ENCODE data around the gene KRTAP2-1. TPM values are rescaled to one million over a fixed set of nuclear protein-coding genes. Genes with fewer than 3 reads are reported as not detected.
"Not testable (repeated sequence)": the region's sequence is repeated elsewhere in the genome, so short reads cannot be mapped to it uniquely, and the experiment has no call there.

The KRTAP2-1 gene
- total RNA-seq, 1 donor from 2014 or later, result not detected

DNA sequence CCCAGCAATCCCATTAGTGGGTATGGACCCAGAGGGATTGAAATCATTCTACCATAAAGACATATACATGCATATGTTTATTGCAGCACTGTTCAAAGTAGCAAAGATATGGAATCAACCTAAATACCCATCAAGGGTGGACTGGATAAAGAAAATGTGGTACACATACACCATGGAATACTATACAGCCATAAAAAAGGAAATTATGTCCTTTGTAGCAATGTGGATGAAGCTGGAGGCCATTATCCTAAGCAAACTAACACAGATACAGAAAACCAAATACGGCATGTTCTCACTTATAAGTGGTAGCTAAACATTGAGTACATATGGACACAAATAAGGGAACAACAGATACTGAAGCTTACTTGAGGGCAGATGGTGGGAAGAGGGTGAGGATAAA lies 10.4 kb upstream of the KRTAP2-1 start:
- no peaks in the 10 kb centered on the region for H3K9me3 ChIP-seq
- no peak for ATAC-seq
- H3K4me3 ChIP-seq, result no peak overlapping the region
- no peaks in the 10 kb centered on the region for H3K36me3 ChIP-seq
- peaks cover 28% of the 10 kb centered on the region for H3K27me3 ChIP-seq (ENCODE audit: low read depth)
- H3K27ac ChIP-seq, result no peak overlapping the region
- intact Hi-C loops (cut with DNase I), result no loop called here
- no peak for DNase-seq
- TF ChIP-seq, protein P1, sequence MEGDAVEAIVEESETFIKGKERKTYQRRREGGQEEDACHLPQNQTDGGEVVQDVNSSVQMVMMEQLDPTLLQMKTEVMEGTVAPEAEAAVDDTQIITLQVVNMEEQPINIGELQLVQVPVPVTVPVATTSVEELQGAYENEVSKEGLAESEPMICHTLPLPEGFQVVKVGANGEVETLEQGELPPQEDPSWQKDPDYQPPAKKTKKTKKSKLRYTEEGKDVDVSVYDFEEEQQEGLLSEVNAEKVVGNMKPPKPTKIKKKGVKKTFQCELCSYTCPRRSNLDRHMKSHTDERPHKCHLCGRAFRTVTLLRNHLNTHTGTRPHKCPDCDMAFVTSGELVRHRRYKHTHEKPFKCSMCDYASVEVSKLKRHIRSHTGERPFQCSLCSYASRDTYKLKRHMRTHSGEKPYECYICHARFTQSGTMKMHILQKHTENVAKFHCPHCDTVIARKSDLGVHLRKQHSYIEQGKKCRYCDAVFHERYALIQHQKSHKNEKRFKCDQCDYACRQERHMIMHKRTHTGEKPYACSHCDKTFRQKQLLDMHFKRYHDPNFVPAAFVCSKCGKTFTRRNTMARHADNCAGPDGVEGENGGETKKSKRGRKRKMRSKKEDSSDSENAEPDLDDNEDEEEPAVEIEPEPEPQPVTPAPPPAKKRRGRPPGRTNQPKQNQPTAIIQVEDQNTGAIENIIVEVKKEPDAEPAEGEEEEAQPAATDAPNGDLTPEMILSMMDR (IDR thresholded peaks at IDR 0.05), result no peak
- H3K4me1 ChIP-seq, result no peaks in the 10 kb centered on the region

DNA sequence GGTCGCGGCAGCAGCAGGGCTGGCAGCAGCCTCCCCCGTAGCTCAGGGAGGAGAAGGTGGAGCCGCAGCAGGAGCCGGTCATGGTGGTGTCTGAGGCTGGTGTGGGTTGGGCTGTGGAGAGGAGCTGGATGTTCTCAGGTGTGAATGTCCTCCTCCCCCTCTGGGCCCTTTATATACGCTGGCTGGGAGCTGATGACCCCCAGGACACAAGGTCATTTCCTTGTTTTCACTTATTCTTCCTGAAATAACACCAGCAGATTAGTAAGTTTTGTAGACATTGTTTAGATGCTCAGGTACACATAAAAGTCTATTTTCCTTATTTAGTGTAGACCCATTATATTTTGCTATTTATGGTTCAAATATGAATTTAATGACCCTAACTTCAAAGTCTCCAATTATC lies 8.0 kb upstream of the KRTAP2-1 start, which contains the start of gene KRTAP2-2:
TSS of gene KRTAP2-2 (minus strand) at position 101 of the 400 bp plus-strand sequence. CDS start at position 82, 19 bp downstream.
- H3K4me1 ChIP-seq; H3K27ac ChIP-seq; H3K36me3 ChIP-seq; intact Hi-C loops (cut with DNase I); ATAC-seq; H3K9me3 ChIP-seq; H3K4me3 ChIP-seq; DNase-seq: not testable (repeated sequence)
- H3K27me3 ChIP-seq (ENCODE audit: low read depth), result peaks cover 13% of the 10 kb centered on the region

DNA sequence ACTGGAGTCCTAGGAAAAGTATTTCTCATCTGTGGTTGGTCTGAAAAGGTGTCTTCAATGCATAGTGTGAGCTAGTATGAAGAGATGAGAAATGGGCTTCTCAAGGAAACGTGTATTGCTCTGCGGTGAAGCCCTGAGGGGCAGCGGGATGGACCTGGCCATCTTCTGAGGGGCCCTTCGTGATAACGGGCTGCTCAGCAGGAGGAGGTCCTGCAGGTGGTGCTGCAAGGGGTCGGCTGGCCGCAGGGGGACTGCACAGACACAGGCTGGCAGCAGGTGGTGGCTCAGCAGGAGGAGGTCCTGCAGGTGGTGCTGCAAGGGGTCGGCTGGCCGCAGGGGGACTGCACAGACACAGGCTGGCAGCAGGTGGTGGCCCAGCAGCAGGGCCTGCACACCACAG lies 7.4 kb upstream of the KRTAP2-1 start:
- ATAC-seq; H3K27ac ChIP-seq; H3K4me3 ChIP-seq; H3K4me1 ChIP-seq; H3K9me3 ChIP-seq; intact Hi-C loops (cut with DNase I); H3K36me3 ChIP-seq; DNase-seq: not testable (repeated sequence)
- peaks cover 12% of the 10 kb centered on the region for H3K27me3 ChIP-seq (ENCODE audit: low read depth)

DNA sequence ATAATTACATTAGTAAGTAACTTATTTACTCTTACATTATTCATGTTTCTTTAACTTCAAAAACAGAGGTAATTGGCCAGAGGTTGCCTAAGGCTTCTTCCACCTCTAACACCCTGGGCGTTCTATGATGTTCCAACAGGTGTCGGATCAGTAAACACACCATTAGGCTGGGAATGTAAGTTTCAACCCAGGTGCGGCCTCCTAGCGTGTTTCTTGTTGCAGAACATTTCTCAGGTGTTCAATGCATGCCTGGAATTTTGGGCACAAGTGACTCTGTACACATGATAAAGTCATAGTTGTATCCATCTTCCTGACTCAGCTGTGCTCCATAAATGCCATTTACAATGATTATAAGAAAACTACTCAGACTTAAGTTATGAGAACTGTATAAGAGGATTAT lies 6.9 kb upstream of the KRTAP2-1 start:
- Histone ChIP-seq H3K27ac (no peak overlapping the region), H3K9me3 (no peaks in the 10 kb centered on the region), H3K4me3 (no peak overlapping the region), H3K36me3 (no peaks in the 10 kb centered on the region), H3K27me3 (ENCODE audit: low read depth) (peaks cover 7% of the 10 kb centered on the region), H3K4me1 (no peaks in the 10 kb centered on the region)
- intact Hi-C loops (cut with DNase I), result no loop called here
- TF ChIP-seq, protein P1 (IDR thresholded peaks at IDR 0.05), result no peak
- DNase-seq (no peak), ATAC-seq (peak in 1 of 2 donors; percentile 23)

DNA sequence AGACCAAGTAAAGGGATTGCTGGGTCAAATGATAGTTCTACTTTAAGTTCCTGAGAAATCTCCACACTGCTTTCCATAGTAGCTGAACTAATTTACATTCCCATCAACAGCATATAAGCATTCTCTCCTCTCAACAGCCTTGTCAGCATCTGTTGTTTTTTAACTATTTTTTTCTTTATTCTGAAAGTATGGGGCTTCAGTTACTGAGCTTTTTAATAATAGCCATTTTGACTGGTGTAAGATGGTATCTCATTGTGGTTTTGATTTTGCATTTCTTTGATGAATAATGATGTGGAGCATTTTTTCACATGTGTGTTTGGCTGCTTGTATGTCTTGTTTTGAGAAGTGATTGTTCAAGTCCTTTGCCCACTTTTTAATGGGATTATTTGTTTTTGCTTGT lies 5.5 kb upstream of the KRTAP2-1 start:
- H3K27ac ChIP-seq, result no peak overlapping the region
- TF ChIP-seq, protein P1 (IDR thresholded peaks at IDR 0.05), result no peak
- no peaks in the 10 kb centered on the region for H3K9me3 ChIP-seq
- intact Hi-C loops (cut with DNase I), result no loop called here
- no peaks in the 10 kb centered on the region for H3K4me1 ChIP-seq
- H3K27me3 ChIP-seq (ENCODE audit: low read depth), result peaks cover 13% of the 10 kb centered on the region
- H3K4me3 ChIP-seq, result no peak overlapping the region
- H3K36me3 ChIP-seq, result no peaks in the 10 kb centered on the region
- DNase-seq, result no peak
- ATAC-seq, result no peak

DNA sequence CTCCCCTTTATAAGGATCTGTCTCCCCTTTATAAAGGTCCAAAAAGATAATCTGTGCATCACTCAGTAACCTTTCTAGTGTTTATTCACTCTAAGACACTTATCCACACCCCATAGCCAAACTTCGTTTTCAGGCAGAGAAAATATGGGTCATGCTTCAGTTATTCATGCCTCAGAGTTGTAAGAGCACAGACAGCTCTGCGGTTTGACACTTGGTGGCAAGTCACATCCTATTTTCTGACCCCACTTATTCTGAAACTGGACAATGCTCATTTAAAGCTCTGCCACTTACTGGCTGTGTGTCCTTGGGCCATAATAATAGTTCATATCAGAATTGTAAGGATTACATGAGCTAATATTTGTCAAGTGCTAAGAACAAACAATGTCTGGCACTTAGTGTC lies 2.0 kb upstream of the KRTAP2-1 start:
- no peaks in the 10 kb centered on the region for H3K36me3 ChIP-seq
- no peaks in the 10 kb centered on the region for H3K9me3 ChIP-seq
- H3K27me3 ChIP-seq (ENCODE audit: low read depth), result peaks cover 19% of the 10 kb centered on the region
- TF ChIP-seq, protein P1 (IDR thresholded peaks at IDR 0.05), result no peak
- intact Hi-C loops (cut with DNase I), result no loop called here
- no peak overlapping the region for H3K4me3 ChIP-seq
- ATAC-seq, result no peak
- H3K4me1 ChIP-seq, result no peaks in the 10 kb centered on the region
- DNase-seq, result no peak
- no peak overlapping the region for H3K27ac ChIP-seq

DNA sequence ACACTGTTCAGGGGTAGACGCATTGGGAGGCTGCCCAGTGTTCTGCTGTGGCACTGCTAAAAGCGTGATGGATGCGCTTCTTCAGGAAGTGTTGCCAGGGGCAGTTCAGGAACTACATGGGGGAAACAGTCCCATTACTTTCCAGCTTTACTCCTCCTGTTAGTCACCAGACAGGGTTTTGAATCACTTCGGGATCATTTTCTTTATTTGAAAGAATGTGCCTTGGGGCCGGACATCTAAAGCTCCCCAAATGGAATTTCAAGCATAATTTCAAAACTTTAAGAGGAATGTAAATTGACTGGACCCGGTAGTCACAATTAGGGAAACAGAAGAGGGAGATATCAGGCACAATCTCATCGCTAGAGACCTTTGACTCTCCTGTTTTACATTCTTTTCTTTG lies 1.3 kb upstream of the KRTAP2-1 start:
- ATAC-seq, result no peak
- intact Hi-C loops (cut with DNase I), result no loop called here

More for the DNA sequence above, 1.3 kb upstream of the KRTAP2-1 start:
- H3K4me1 ChIP-seq, result no peaks in the 10 kb centered on the region
- no peak overlapping the region for H3K27ac ChIP-seq
- H3K36me3 ChIP-seq, result no peaks in the 10 kb centered on the region
- no peak overlapping the region for H3K4me3 ChIP-seq
- DNase-seq, result no peak
- TF ChIP-seq, protein P1 (IDR thresholded peaks at IDR 0.05), result no peak
- peaks cover 19% of the 10 kb centered on the region for H3K27me3 ChIP-seq (ENCODE audit: low read depth)
- H3K9me3 ChIP-seq, result no peaks in the 10 kb centered on the region
